ENCODE measurements around the gene RAB37. TPM values are rescaled to one million over a fixed set of nuclear protein-coding genes. Genes with fewer than 3 reads are reported as not detected.

RAB37 gene
- total and polyA plus RNA-seq, 2 donors (not counting 1 experiment from before 2014, with no cell fraction given) = 67.6 to 76.8 TPM

DNA sequence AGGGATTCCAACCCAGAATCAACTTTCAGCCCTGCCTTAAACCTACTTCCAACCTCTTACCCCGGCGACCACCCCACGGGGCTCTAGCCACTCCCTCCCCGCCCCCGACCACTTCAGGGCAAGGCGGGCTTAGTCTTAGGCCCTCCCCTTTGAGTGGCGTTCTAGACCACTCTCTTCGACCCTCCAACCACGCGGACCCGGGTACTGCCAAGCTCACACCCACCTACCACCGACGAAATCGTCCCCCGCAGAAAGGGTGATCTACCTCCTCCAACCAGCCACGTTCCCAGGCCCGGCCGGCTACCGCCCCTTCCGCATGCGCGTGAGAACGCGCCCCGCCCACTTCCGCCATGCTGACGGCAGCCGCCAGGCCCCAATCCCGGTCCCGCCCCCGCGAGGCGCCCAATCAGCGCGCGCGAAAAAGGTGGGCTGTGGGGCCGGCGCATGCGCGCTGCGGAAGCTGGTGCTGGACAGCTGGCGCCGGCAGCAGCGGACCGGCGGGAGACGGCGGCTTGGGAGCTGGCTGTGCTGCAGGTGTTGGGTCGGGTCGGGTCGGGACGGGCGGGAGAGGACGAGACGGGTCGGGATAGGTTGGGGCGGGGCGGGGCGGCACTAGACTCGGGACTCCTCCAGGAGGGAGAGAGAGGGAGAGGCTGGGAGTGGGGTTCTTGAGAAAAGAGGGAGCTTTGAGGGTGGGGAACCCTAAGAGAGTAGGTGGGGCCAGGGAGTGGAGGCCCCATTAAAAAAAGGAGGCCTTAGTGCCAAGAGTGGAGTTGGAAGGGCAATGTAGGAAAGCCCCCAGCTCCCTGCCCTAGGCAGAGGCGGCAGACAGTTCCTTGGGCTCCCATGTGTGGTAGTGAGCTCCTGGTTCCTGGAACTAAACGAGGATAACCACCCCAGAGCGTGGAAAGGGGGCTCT lies 39.2 kb downstream of the RAB37 start, which contains the start of gene NAT9:
TSS of gene NAT9 (minus strand) at position 302 of the 919 bp plus-strand sequence. CDS start 647 bp downstream, outside the sequence.
- peaks cover 27% of the 10 kb centered on the region for H3K79me2 ChIP-seq (ENCODE audit: control insufficient read depth, insufficient read depth, low read length)
- peaks cover 1 to 32% of the 10 kb centered on the region in 2 experiments for H3K36me3 ChIP-seq (replicated peaks in 1 of 2; ENCODE audit: control extremely low read depth in 1 of 2, control insufficient read depth in 1 of 2, extremely low read depth in 1 of 2, insufficient read depth in 2 of 2, low read length in 1 of 2)
- intact Hi-C loops (cut with micrococcal nuclease) = loop anchor here (1.0 to 5.0 kb wide), 3 partner anchors 28 to 97 kb away; partner anchors contain the start of genes NHERF1 and RAB37
- H3K4me3 Mint-ChIP-seq = peak within 1 kb of the TSS; percentile 99
- WGBS (ENCODE audit: insufficient coverage) = under 1% methylated on average over 59 of the region's 64 CpGs
- H3K9me3 Mint-ChIP-seq (ENCODE audit: insufficient read depth) = no peaks in the 10 kb centered on the region
- peak within 1 kb of the TSS; percentile 88 for H2AFZ ChIP-seq (ENCODE audit: insufficient read depth, low read depth, low read length, poor library complexity, severe bottlenecking)
- TF ChIP-seq, protein P1, sequence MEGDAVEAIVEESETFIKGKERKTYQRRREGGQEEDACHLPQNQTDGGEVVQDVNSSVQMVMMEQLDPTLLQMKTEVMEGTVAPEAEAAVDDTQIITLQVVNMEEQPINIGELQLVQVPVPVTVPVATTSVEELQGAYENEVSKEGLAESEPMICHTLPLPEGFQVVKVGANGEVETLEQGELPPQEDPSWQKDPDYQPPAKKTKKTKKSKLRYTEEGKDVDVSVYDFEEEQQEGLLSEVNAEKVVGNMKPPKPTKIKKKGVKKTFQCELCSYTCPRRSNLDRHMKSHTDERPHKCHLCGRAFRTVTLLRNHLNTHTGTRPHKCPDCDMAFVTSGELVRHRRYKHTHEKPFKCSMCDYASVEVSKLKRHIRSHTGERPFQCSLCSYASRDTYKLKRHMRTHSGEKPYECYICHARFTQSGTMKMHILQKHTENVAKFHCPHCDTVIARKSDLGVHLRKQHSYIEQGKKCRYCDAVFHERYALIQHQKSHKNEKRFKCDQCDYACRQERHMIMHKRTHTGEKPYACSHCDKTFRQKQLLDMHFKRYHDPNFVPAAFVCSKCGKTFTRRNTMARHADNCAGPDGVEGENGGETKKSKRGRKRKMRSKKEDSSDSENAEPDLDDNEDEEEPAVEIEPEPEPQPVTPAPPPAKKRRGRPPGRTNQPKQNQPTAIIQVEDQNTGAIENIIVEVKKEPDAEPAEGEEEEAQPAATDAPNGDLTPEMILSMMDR (IDR thresholded peaks at IDR 0.05) = no peak
- no peak for TF ChIP-seq EZH2 (IDR thresholded peaks at IDR 0.05; ENCODE audit: borderline replicate concordance, insufficient read depth, low read depth, low read length, poor library complexity, severe bottlenecking)
- H3K27ac Mint-ChIP-seq = peak within 1 kb of the TSS; percentile 96
- H3K4me2 ChIP-seq (replicated peaks; ENCODE audit: low read depth, low read length, poor library complexity, severe bottlenecking) = peak within 1 kb of the TSS; percentile 86
- H3K9me3 ChIP-seq (ENCODE audit: control extremely low read depth in 1 of 3, control insufficient read depth in 2 of 3, insufficient read depth in 1 of 3, low read length in 2 of 3) = no peaks in the 10 kb centered on the region
- peaks cover 40 to 46% of the 10 kb centered on the region in 2 donors for H3K4me1 ChIP-seq (ENCODE audit: control insufficient read depth in 2 of 2, insufficient read depth in 2 of 2, low read length in 2 of 2)
- H3K27me3 ChIP-seq (replicated peaks in 1 of 4; ENCODE audit: control extremely low read depth in 1 of 4, control insufficient read depth in 3 of 4, insufficient read depth in 4 of 4, low read length in 3 of 4) = no peaks in the 10 kb centered on the region
- H3K27ac ChIP-seq (ENCODE audit: low read length in 2 of 2) = peak within 1 kb of the TSS; percentile 39 to 75
- ATAC-seq (ENCODE audit: low read depth) (peak; percentile 79), DNase-seq (peak; percentile 98)
- peaks cover 55% of the 10 kb centered on the region for H4K20me1 ChIP-seq (ENCODE audit: control insufficient read depth, insufficient read depth, low read length, poor library complexity, severe bottlenecking)
- peak within 1 kb of the TSS; percentile 80 for H3K9ac ChIP-seq (ENCODE audit: low read length)
- CTCF ChIA-PET = interaction anchor here (1.0 to 9.5 kb wide), 8 partner anchors 15 to 119 kb away, joined by 4 to 191 read pairs (median 7); partner anchors contain the start of gene RAB37
- H3K27me3 Mint-ChIP-seq = no peaks in the 10 kb centered on the region
- H3K4me1 Mint-ChIP-seq = peaks cover 57% of the 10 kb centered on the region
- H3K4me3 ChIP-seq (ENCODE audit: control extremely low read depth in 1 of 5, extremely low read depth in 1 of 5, insufficient read depth in 1 of 5, low read depth in 2 of 5, low read length in 4 of 5) = peak within 1 kb of the TSS; percentile 66 to 79 (median 77)
- POLR2A ChIA-PET = interaction anchor here (0.5 to 3.3 kb wide), 11 partner anchors 9 to 292 kb away, joined by 3 to 18 read pairs (median 5); partner anchors contain the start of gene RAB37
